Activated CD8-positive, alpha-beta memory T cell treated with anti-CD3 and anti-CD28 coated beads for 24 hours (primary cell): ENCODE measurements around the gene SERPINF2.
"Not testable (repeated sequence)": the region's sequence is repeated elsewhere in the genome, so short reads cannot be mapped to it uniquely, and the experiment has no call there.

Experiments
- DNase-seq: peaks from one replicate; pipeline ENCODE4 v3.0.0-alpha.2; 2020

Gene SERPINF2

GRCh38 chr17:1716912-1717695, 25.6 kb upstream of the SERPINF2 start:
- DNase-seq = peak; percentile 89

- DNase-seq = peak; percentile 51
Observed at GRCh38 chr17:1718362-1719165, 24.1 kb upstream of the SERPINF2 start.

- DNase-seq = peak; percentile 86
Observed at GRCh38 chr17:1720856-1721386, 21.8 kb upstream of the SERPINF2 start.

GRCh38 chr17:1722022-1722421, 20.6 kb upstream of the SERPINF2 start:
- DNase-seq = not testable (repeated sequence)

- DNase-seq = peak; percentile 94
Observed at GRCh38 chr17:1724351-1724868, 18.3 kb upstream of the SERPINF2 start, which contains the start of gene WDR81. TSS of gene WDR81 (plus strand) at chr17:1724704. CDS start at chr17:1724960, 256 bp downstream.

- no peak for DNase-seq
Observed at GRCh38 chr17:1724869-1725641, 17.6 kb upstream of the SERPINF2 start.

GRCh38 chr17:1725642-1726511, 16.8 kb upstream of the SERPINF2 start:
- no peak for DNase-seq

GRCh38 chr17:1726626-1727257, 15.9 kb upstream of the SERPINF2 start:
- no peak for DNase-seq

- DNase-seq = no peak
Observed at GRCh38 chr17:1727258-1727789, 15.3 kb upstream of the SERPINF2 start.

- DNase-seq = no peak
Observed at GRCh38 chr17:1727876-1728630, 14.6 kb upstream of the SERPINF2 start.

- DNase-seq = no peak
Observed at GRCh38 chr17:1729966-1730325, 12.7 kb upstream of the SERPINF2 start.

- no peak for DNase-seq
Observed at GRCh38 chr17:1730326-1731193, 12.1 kb upstream of the SERPINF2 start.

- DNase-seq = no peak
Observed at GRCh38 chr17:1731194-1731506, 11.5 kb upstream of the SERPINF2 start.

GRCh38 chr17:1732241-1732832, 10.3 kb upstream of the SERPINF2 start:
- DNase-seq = no peak

GRCh38 chr17:1732833-1733321, 9.8 kb upstream of the SERPINF2 start:
- no peak for DNase-seq

- no peak for DNase-seq
Observed at GRCh38 chr17:1733759-1734158, 8.9 kb upstream of the SERPINF2 start.

GRCh38 chr17:1735418-1735817, 7.3 kb upstream of the SERPINF2 start:
- DNase-seq = no peak

GRCh38 chr17:1735834-1736347, 6.8 kb upstream of the SERPINF2 start:
- no peak for DNase-seq
